GM18508 (cell line): ENCODE measurements around the gene RAD23B.

Experiments used
- ATAC-seq: cut with Tn5 transposase; IDR thresholded peaks from one replicate; pipeline ENCODE4 v1.9.1; 2021; ENCODE audit warnings: moderate number of reproducible peaks; ENCODE audit not compliant: insufficient read depth, unreplicated experiment

RAD23B gene

GRCh38 chr9:107330420-107330819 is 47.3 kb downstream of the RAD23B start:
- ATAC-seq, result no peak

- no peak for ATAC-seq
These were observed 49.8 kb downstream of the RAD23B start for GRCh38 chr9:107332883-107333282.

GRCh38 chr9:107333363-107333762 is 50.3 kb downstream of the RAD23B start:
- no peak for ATAC-seq

- ATAC-seq, result no peak
These were observed 51.2 kb downstream of the RAD23B start for GRCh38 chr9:107334103-107334776.

- ATAC-seq, result no peak
These were observed 52.3 kb downstream of the RAD23B start for GRCh38 chr9:107335331-107335730.

GRCh38 chr9:107336718-107337360 is 53.8 kb downstream of the RAD23B start:
- ATAC-seq, result no peak

GRCh38 chr9:107337676-107338590 is 54.9 kb downstream of the RAD23B start:
- ATAC-seq, result no peak

GRCh38 chr9:107338911-107339659 is 56.0 kb downstream of the RAD23B start:
- no peak for ATAC-seq

GRCh38 chr9:107340920-107341632 is 58.0 kb downstream of the RAD23B start:
- ATAC-seq, result peak; percentile 65

GRCh38 chr9:107342476-107343161 is 59.5 kb downstream of the RAD23B start:
- ATAC-seq, result no peak

GRCh38 chr9:107345327-107345726 is 62.2 kb downstream of the RAD23B start:
- no peak for ATAC-seq

GRCh38 chr9:107348836-107349235 is 65.8 kb downstream of the RAD23B start:
- no peak for ATAC-seq

- no peak for ATAC-seq
These were observed 67.4 kb downstream of the RAD23B start for GRCh38 chr9:107350443-107350842.

GRCh38 chr9:107351382-107352045 is 68.4 kb downstream of the RAD23B start:
- ATAC-seq, result no peak

GRCh38 chr9:107355394-107355793 is 72.3 kb downstream of the RAD23B start:
- no peak for ATAC-seq

GRCh38 chr9:107358986-107359385 is 75.9 kb downstream of the RAD23B start:
- ATAC-seq, result no peak

GRCh38 chr9:107360098-107360497 is 77.0 kb downstream of the RAD23B start:
- no peak for ATAC-seq

- no peak for ATAC-seq
These were observed 78.7 kb downstream of the RAD23B start for GRCh38 chr9:107361816-107362215.
